NAMALWA (cell line): Measurements from ENCODE around the gene LCP1.

Source experiments
- DNase-seq: peaks from one replicate; pipeline ENCODE4 v3.0.0-alpha.2; 2015; ENCODE audit warnings: low spot score

LCP1 gene

GRCh38 chr13:46100191-46100815 lies 81.7 kb downstream of the LCP1 start:
- no peak for DNase-seq

DNA sequence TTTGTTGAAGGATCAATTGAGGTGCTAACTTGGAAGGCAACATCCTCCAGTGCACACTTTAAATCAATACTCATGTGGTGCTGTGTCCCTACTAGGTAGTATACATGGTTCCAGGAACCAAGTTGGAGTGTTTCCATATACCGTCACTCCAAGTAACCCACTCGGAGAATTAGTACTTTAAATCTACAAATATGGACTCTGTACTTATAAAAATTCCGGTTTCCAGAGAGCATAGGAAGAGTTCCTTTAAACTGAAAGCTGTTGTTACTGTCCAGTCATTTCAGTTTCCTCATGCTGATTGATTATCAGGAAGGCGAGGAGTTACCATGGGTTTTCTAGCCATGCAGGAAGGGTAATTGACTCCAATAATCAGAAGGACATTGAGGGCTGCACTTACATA lies 84.3 kb downstream of the LCP1 start:
- no peak for DNase-seq

GRCh38 chr13:46097015-46097414 lies 85.0 kb downstream of the LCP1 start:
- no peak for DNase-seq

DNA sequence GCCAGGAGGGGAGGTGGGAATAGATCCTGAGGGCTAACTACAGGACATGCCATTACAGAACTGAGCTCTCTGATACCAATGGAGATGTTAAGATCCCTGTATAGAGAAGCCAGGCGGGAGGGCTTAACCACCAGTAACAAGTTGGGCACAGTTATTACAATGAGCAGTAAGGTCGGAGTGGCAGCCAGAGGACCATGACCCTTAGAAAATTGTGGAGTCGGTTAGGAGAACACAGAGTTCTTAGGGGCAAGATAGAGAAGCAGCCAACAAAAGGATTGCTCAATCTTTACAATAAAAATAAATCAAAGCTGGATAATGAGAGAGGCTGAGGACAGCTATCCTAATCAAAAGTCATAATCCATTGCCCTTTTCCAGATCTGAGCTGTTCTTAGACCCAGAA lies 87.5 kb downstream of the LCP1 start:
- no peak for DNase-seq

- no peak for DNase-seq
Observed at GRCh38 chr13:46088821-46089562, 93.0 kb downstream of the LCP1 start.

DNA sequence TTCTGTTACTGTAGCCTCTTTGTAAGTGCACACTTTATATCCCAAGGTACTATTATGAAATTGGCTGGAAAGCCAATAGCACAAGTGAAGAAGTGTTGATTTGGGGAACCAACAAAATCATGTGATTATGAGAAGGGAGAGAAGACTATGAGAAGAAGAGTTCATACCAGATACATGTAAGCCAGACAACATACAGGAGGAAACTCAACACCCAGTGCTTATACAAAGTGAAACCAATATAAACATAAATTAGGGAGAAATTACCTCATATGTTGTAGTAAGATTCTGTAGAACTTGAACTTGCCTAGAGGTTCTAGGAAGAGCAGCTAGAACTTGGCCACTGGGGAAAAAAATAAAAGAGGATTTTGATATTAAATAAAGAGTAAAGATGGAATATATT lies 94.5 kb downstream of the LCP1 start:
- no peak for DNase-seq

DNA sequence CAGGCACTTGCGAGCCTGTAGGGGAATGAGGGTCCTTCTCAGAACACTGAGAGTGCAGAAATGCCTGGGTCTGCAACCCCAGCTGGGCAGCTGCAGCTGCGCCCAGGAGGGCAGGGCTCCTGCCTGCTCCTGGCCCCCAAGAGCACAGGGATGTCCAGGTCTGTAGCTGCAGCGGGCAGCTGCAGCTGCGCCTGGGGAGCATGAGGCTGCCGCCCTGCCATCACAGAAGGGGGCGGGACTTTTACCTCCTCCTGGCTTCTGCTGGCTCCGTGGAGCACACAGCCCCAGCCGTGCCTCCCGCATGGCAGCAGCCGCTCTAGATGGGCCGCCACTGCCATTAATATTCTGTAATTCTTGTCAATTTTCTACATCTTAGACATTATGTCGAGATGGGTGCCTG lies 95.0 kb downstream of the LCP1 start:
- DNase-seq: no peak

DNA sequence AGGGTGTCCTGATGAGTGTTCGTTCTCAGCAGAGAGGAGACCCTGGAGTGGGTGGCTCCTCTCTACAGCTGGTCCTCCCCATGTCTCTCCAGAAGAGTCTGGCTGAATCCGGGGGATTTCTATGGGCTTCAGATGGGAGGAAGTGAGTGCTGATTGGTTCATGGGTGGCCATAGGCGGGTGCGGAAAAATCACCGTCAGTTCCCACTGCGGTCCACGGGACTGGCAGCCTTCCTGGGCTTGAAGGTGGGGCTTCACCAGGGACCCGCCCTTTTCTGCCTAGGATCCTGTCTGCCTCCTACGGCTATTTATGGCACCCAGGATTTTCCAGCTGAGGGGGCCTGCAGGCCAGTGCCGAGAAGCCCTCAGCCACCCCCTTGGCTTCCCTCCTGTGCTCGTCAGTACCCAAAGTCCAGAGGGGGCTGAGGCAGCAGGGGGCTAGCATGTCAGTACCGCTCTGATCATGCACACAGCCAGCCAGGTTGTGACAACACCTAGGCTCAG lies 95.5 kb downstream of the LCP1 start:
- no peak for DNase-seq

GRCh38 chr13:46085737-46086136 lies 96.2 kb downstream of the LCP1 start:
- no peak for DNase-seq

- DNase-seq: no peak
Observed at GRCh38 chr13:46082324-46082723, 99.7 kb downstream of the LCP1 start.

DNA sequence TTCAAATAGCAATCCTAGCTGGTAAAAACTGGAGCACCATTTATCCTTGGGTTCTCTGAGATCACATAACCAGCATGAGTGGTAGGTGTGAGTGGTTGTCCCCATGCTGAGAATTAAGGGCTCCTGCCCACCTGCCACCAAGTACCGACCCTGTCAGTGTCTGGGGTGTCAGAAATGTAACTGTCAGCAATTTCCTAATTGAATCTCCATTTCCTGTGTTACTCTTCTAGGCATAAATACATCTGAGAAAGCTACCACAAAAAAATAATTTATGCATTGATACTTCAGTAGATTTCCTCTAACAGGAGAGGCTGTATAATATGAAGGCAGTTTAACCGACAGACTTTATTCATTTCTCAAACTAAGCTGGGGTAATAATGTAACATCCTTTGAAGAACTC lies 102.2 kb downstream of the LCP1 start:
- no peak for DNase-seq

DNA sequence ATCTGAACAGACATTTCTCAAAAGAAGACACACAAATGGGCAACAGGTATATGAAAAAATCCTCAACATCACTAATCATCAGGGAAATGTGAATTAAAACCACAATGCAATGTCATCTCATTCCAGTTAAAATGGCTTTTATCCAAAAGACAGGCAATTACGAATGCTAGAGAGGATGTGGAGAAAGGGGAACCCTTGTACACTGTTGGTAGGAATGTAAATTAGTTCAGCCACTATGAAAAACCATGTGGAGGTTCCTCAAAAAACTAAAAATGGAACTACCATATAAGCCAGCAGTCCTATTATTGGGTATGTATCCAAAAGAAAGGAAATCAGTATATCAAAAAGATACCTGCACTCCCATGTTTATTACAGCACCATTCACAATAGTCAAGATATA lies 104.7 kb downstream of the LCP1 start:
- no peak for DNase-seq

GRCh38 chr13:46076827-46077226 lies 105.2 kb downstream of the LCP1 start:
- no peak for DNase-seq
